ENCODE results near the gene SMAD6.

SMAD6 gene

GRCh38 chr15:66744610-66745279 lies 42.7 kb downstream of the SMAD6 start:
- Histone ChIP-seq H3K27me3 (ENCODE audit: control insufficient read depth, insufficient read depth, low read length) (no peaks in the 10 kb centered on the region), H3K27ac (no peak overlapping the region), H3K4me1 (no peaks in the 10 kb centered on the region), H3K9me3 (ENCODE audit: control insufficient read depth, low read length) (no peaks in the 10 kb centered on the region), H3K4me2 (ENCODE audit: low read length) (no peak overlapping the region), H3K9ac (no peak overlapping the region), H3K79me2 (no peaks in the 10 kb centered on the region), H3K36me3 (ENCODE audit: control insufficient read depth, insufficient read depth, low read length) (no peaks in the 10 kb centered on the region), H3K4me3 (ENCODE audit: low read depth, low read length) (no peak overlapping the region), H2AFZ (no peak overlapping the region)
- TF ChIP-seq, protein P1, sequence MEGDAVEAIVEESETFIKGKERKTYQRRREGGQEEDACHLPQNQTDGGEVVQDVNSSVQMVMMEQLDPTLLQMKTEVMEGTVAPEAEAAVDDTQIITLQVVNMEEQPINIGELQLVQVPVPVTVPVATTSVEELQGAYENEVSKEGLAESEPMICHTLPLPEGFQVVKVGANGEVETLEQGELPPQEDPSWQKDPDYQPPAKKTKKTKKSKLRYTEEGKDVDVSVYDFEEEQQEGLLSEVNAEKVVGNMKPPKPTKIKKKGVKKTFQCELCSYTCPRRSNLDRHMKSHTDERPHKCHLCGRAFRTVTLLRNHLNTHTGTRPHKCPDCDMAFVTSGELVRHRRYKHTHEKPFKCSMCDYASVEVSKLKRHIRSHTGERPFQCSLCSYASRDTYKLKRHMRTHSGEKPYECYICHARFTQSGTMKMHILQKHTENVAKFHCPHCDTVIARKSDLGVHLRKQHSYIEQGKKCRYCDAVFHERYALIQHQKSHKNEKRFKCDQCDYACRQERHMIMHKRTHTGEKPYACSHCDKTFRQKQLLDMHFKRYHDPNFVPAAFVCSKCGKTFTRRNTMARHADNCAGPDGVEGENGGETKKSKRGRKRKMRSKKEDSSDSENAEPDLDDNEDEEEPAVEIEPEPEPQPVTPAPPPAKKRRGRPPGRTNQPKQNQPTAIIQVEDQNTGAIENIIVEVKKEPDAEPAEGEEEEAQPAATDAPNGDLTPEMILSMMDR (IDR thresholded peaks at IDR 0.05), result no peak

DNA sequence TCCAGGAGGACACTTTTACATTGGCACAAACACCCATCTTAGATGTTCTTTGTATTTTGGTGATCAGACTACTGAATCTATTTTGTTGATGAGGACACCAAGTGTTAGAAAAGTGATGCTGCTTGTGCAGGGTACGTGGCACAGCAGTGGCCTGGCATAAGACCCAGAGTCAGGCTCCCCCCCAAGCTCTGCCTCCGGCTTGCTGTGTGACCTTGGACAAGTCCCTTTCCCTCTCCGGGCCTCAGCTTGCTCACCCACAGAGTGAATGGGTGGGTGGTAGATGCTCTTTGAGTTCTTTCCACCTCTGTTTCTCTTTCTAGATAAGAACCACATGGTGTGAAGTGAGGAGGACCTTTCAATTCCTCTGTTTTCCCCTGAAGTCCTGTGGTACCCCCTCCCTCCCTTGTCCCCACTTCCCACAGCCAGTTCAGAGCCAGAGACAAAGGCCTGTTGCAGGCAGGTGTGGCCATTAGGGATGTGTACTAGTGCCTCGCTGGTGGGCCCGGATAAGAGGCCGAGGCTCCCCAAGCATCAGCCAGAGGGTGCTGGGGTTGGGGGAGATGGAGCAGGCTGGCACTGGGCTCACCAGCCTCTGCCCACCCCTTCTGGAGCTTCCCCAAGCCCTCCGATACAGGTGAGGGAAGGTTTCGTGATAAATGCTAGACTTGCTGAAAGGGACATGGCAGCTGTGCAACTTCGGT lies 43.6 kb downstream of the SMAD6 start:
- Histone ChIP-seq H2AFZ (no peak overlapping the region), H3K27me3 (ENCODE audit: control insufficient read depth, insufficient read depth, low read length) (no peaks in the 10 kb centered on the region), H3K4me1 (no peaks in the 10 kb centered on the region), H3K9me3 (ENCODE audit: control insufficient read depth, low read length) (no peaks in the 10 kb centered on the region), H3K36me3 (ENCODE audit: control insufficient read depth, insufficient read depth, low read length) (no peaks in the 10 kb centered on the region), H3K4me3 (ENCODE audit: low read depth, low read length) (no peak overlapping the region), H3K4me2 (ENCODE audit: low read length) (no peak overlapping the region), H3K79me2 (no peaks in the 10 kb centered on the region), H3K9ac (no peak overlapping the region), H3K27ac (no peak overlapping the region)
- TF ChIP-seq, protein P1 (IDR thresholded peaks at IDR 0.05), result no peak

DNA sequence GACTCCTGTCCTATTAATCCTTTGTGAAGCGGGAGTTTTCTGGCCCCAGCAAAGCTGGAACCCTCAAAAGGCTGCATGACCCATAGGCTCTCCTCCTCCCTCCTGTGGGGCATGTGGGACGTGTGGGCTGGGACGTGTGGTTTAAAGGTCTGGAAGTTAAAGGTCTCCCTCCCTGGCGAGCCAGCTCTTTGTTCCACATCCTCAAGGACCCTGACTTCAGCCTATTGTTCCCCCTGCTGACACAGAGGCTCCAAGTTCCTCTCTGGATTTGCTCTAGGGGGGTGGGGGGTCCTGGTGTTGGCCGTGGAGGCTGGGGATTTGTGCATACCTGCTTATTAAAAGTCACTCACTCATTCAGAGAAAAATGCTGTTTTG lies 44.2 kb downstream of the SMAD6 start:
- H3K79me2 ChIP-seq, result no peaks in the 10 kb centered on the region
- TF ChIP-seq, protein P1 (IDR thresholded peaks at IDR 0.05), result no peak
- no peaks in the 10 kb centered on the region for H3K27me3 ChIP-seq (ENCODE audit: control insufficient read depth, insufficient read depth, low read length)
- no peaks in the 10 kb centered on the region for H3K9me3 ChIP-seq (ENCODE audit: control insufficient read depth, low read length)
- no peak overlapping the region for H3K27ac ChIP-seq
- H3K9ac ChIP-seq, result no peak overlapping the region
- no peak overlapping the region for H3K4me2 ChIP-seq (ENCODE audit: low read length)
- H3K4me3 ChIP-seq (ENCODE audit: low read depth, low read length), result no peak overlapping the region
- H2AFZ ChIP-seq, result no peak overlapping the region
- H3K4me1 ChIP-seq, result no peaks in the 10 kb centered on the region
- H3K36me3 ChIP-seq (ENCODE audit: control insufficient read depth, insufficient read depth, low read length), result no peaks in the 10 kb centered on the region

DNA sequence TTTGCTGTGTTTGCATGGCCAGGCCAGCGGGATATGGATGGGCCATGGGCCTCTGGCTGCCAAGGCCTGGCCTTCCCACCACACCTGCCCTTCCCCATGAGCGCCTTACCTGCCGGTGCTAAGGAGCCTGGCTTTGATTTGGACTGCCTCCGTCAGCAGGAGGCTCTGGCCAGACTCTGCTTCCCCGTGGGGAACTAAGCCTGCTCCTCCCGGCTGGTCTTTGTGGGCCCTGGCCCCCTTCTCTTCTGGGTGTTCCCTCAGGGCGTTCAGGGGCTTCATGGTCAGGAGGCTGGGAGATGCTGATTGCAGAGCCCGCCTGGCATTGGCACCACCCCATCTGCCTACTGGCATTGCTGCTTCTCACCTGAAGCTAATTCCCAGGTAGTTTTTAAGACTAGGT lies 45.2 kb downstream of the SMAD6 start:
- no peak overlapping the region for H3K9ac ChIP-seq
- no peaks in the 10 kb centered on the region for H3K36me3 ChIP-seq (ENCODE audit: control insufficient read depth, insufficient read depth, low read length)
- no peaks in the 10 kb centered on the region for H3K79me2 ChIP-seq
- no peaks in the 10 kb centered on the region for H3K9me3 ChIP-seq (ENCODE audit: control insufficient read depth, low read length)
- no peaks in the 10 kb centered on the region for H3K4me1 ChIP-seq
- H2AFZ ChIP-seq, result no peak overlapping the region
- H3K4me3 ChIP-seq (ENCODE audit: low read depth, low read length), result no peak overlapping the region
- H3K27me3 ChIP-seq (ENCODE audit: control insufficient read depth, insufficient read depth, low read length), result no peaks in the 10 kb centered on the region
- no peak overlapping the region for H3K4me2 ChIP-seq (ENCODE audit: low read length)
- TF ChIP-seq, protein P1 (IDR thresholded peaks at IDR 0.05), result no peak
- H3K27ac ChIP-seq, result no peak overlapping the region
